ENCODE results near the gene KRTAP13-2.
A peak's percentile ranks its signal among the peaks of the same experiment; 100 is the strongest.

The KRTAP13-2 gene, protein sequence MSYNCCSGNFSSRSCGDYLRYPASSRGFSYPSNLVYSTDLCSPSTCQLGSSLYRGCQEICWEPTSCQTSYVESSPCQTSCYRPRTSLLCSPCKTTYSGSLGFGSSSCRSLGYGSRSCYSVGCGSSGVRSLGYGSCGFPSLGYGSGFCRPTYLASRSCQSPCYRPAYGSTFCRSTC

DNA sequence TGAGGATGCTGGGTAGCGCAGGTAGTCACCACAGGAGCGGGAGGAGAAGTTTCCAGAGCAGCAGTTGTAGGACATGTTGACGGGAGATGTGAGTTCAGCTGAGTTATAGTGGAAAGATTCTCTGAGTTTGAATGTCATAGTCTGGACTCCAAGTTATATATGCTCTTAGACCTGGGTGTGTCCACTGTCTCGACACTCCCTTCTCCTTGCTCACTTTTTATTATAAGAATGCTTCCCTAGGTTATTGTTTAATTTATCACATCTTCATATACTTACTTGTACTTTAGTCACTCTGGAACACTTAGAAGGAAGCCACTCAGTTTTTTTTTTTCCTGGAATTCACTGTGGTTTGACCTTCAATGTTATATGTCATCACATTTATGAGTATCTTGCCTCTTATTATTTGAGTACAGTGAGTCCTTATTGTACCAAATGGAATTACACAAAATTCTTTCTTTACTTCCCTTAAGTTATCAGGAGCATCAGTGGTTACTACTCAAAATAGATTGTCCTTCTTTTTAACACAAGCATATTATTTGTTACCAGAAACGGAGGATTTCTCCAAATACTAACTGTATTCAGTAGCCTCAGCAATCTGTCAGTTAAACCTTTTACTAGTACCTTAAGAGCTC lies at the start of gene KRTAP13-2:
Gene KRTAP13-2 (minus strand): TSS at position 133 of the 632 bp plus-strand sequence. CDS start 58 bp downstream, at position 75.
- no peak for DNase-seq

DNA sequence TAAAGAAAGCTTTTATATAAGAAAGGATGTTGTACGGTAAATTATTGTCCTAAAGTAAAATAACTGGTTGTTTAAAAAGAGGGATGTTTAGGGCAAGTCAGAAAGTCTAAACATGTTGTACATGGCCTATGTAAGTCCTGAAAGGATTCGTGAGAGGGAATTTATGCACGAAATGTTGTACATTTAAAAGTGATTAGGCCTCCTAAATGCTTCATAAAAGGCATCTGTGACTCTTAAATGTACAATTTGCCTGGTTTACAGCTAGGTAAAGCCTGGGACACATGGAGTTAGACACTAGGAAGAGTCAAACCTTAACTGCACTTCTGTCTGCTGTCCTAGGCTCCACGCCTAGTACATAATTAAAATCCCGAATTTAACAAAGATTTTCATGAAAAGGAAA lies 43.9 kb upstream of the KRTAP13-2 start:
- no peak for DNase-seq

- DNase-seq: peak in 2 of 3 experiments; percentile 11 to 65
These were observed 36.9 kb upstream of the KRTAP13-2 start for GRCh38 chr21:30408782-30409494.

GRCh38 chr21:30395731-30396130 lies 23.7 kb upstream of the KRTAP13-2 start, which contains the start of gene KRTAP13-1:
KRTAP13-1 (plus strand) TSS chr21:30396031; CDS start chr21:30396087, 56 bp downstream.
- peak in 1 of 3 experiments; percentile 40 for DNase-seq

DNA sequence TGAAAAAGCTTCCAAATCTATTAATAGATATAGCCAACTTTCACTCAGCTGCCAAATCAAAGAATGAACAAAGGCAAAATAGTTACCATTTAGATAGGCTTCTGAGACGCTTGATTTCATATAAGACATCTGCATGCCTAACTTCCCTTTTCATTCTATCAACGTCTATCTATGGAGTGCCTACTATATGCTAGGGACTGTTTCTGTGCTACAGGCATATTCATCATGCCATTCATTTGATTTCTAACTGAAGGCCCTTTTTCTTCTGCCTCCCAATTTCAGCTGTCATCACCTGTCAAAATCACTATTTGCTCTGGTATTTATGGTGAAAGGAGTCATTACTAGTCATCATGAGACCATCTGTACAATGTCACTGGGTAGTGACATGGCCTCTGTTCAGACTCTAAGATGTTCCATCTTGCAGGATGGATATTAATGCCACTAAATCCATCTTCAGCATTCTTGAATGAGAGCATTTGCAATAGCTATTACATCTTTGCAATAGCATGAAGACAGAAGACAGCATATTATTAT lies 19.5 kb upstream of the KRTAP13-2 start:
- peak in 2 of 3 experiments; percentile 52 to 88 for DNase-seq

DNA sequence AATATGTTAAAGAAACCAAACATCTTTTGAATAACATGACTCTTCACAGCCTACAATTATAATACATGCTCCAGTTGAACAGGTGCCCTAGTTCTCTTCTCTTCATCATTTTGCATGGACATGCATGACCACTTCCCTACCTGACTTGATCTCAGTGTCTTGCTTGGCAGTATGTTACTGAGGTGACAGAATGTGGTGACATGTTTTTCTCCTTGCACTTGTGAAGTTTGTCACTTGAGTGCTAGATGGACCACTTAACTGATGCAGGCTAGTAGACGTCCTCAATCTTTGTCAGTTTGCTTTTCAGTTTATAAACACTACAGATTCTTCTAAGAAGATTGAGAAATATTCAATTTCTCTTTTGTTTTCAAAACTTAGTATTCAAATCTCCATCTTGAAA lies 10.1 kb upstream of the KRTAP13-2 start:
- DNase-seq: no peak

DNA sequence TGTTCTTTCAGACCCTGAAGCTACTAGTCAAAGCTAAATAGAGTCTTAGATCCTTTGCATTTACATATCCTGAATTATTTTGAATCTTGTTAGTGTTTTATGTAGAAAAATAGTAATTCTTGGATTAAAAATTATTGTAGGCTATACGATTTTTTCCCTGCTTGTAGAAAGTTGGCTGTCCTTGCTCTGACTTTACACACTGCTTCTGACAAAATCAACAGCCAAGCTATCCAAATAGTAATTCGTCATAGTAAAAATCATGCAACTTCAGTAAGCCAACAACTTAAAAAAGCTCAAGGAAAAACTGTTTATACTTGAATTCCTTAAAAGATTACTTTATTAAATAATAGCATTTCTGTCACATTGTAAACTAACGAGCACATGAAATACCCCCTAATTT lies 16.2 kb downstream of the KRTAP13-2 start:
- no peak for DNase-seq

GRCh38 chr21:30354308-30355005 lies 17.6 kb downstream of the KRTAP13-2 start:
- DNase-seq: no peak

GRCh38 chr21:30351534-30351933 lies 20.5 kb downstream of the KRTAP13-2 start:
- no peak for DNase-seq

DNA sequence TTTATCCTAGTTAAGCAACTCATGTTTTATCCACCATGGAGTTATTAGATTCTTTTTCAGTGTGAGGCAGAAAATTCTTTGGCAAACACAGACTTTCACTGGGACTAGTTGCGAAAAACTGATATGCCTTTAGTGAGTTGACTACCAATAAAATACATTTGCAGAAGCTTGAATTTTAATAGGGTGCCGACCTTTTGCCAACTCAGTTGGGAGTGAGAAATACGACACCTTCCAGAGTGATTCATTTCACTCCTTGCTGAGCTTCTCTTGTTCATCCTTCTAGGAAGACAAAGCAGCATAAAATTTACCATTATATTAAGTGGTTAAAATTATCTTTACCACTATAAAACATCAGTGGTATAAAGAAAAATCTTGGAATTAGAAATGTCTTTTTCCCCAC lies 22.5 kb downstream of the KRTAP13-2 start:
- peak in 1 of 3 experiments; percentile 57 for DNase-seq

GRCh38 chr21:30348506-30348905 lies 23.6 kb downstream of the KRTAP13-2 start, which contains the start of gene KRTAP23-1:
KRTAP23-1 (minus strand) TSS chr21:30348606; CDS start chr21:30348606, 0 bp downstream.
- no peak for DNase-seq

DNA sequence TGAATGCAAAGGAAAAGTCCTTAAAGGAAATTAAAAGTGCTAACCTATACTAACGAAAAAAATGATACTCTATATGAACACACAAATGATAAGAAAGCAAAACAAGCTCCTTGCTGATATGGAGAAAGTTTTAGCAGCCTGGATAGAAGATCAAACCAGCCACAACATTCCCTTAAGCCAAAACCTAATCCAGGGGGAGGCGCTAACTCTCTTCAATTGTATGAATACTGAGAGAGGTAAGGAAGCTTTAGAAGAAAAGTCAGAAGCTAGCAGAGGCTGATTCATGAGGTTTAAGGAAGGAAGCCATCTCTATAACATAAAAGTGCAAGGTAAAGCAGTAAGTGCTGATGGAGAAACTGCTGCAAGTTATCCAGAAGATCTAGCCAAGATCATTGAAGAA lies 27.1 kb downstream of the KRTAP13-2 start:
- no peak for DNase-seq

- DNase-seq: peak; percentile 46 to 81 (median 50)
These were observed 31.1 kb downstream of the KRTAP13-2 start for GRCh38 chr21:30340714-30341573.

DNA sequence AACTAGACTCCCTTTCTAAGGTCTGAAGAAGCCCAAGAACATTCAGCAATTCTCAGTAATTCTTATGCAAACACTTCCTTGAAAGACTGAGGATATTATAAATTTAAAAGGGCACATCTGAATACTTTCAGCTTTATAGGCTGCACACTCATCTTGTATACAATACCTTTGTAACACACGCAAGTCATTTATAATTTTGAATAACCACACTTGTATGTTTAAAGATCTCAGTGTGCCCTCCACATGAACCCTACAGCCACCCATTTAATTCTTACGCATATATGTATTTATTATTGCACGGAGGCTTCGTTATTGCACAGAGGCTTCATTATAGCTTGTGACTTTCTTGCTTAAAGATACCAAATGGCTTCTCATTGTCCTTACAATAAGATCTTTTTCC lies 33.4 kb downstream of the KRTAP13-2 start:
- no peak for DNase-seq

DNA sequence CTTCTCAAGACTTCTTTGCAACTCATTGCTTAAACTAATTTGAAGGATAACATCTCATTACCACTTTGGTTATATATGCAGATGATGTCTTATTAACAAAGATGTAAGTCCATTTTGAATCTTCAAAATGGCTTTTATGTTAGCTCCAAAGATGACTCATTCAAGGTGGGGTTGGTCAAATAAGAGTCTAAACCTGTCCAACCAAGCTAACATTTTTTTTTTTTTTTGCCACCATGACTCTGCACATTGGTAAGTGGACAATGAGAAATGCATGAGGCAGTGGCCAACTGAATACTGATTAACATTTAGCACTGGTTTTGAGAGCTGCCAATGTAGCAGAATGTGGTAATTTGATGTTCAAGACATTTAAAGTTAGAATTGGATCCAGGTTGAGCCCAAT lies 34.3 kb downstream of the KRTAP13-2 start:
- DNase-seq: no peak

DNA sequence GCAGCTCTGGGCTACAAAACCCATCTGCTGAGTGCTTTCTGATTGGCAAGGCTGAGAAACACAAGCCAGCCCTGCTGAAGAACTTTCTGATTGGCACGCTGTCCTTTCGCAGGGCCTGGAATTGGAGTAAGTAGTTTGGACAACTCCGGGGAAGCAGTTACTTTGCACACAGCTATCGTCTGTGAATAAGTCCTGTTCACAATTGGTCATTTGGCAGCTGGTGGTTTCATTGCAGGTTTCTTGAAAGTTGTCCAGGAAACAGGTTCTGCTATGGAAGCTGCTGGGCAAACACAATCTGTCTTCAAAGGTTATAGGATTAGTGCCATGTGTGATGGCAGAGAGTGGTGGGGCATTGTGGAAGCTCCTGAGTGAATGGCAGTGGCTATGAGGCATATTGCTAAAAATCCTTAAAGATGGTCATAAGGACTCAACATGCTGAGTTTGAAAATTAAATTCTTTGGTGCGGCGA lies 34.8 kb downstream of the KRTAP13-2 start, which contains the start of gene KRTAP27-1:
Gene KRTAP27-1 (minus strand): TSS at position 419 of the 469 bp plus-strand sequence. CDS start 26 bp downstream, at position 393.
- no peak for DNase-seq

GRCh38 chr21:30336596-30336995 lies 35.5 kb downstream of the KRTAP13-2 start:
- DNase-seq: no peak

DNA sequence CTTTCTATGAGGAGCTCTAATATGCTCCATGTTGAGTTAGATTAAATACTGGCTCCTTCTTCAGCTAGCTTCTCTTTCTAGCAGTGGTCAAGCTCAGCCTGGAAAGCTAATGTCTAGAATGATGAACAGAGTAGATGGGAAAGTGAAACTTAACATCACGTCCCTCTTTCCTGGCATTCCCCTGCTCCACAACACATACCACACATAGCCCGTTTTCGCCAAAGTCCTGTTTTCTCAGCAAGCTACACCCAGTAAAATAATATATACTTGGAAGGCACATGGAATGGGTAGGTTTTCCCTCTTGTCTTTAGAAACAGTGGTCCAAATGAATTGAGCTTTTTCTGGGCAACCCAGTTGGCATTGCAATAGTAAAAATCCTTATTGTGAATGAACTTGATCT lies 38.3 kb downstream of the KRTAP13-2 start:
- DNase-seq: no peak

- no peak for DNase-seq
These were observed 39.4 kb downstream of the KRTAP13-2 start for GRCh38 chr21:30332681-30333080.

DNA sequence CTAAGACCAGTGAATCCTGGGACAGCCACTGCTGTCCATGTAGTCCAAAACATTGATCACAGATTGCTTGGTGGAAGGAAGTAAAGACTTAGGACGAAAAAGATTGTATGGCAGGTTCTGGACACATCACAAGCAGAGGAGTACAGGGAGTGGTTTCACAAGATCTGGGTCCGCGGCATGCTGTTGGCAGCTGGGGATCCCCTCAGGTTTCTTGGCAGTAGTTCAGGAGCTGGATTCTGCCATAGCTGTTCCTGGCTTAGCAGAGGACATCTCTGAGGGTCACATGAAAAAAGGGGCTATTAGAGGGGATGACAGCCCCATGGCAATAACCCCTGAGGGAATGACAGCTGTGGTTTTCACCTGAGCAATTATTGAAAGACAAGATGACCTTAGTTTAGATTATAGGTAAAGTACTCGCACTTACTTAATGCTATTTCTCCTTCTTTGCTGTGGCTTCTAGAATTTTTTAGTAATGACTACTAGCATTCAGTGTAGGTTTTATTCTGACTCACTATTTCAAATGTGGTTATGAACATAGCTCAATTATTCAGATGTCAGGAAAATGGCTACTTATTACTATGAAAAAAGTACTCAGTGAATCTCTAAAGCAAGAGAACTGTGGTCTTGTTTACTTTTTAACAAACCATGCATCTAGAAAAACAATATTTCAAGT lies 42.7 kb downstream of the KRTAP13-2 start:
- no peak for DNase-seq

DNA sequence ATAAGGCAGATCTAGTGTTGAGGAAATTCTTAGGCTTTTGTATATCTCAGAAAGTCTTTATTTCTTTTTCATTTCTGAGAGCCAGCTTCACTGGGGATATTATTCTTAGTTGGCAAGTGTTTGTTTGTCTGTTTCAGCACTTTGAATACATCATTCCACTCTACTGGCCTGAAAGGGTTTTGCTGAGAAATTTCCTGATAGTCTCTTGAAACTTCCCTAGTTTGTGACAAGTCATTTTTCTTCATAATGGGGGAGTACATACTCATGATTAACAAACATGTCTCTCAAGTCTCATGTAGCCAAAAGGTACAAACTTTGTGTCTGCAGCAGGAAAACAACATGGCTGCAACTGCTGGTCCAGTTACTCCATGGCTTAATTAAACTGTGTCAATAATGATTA lies 45.7 kb downstream of the KRTAP13-2 start:
- DNase-seq: no peak

Data from NCI-H1417 (cell line).